Measurements from ENCODE around the gene C17orf113.

- TF ChIP-seq CTCF (IDR thresholded peaks at IDR 0.05; ENCODE audit: low read length) (no peak), EZH2 (IDR thresholded peaks at IDR 0.05; ENCODE audit: borderline replicate concordance, low read length) (no peak)
Measured at GRCh38 chr17:42087736-42088705, 37.6 kb upstream of the C17orf113 start.
